Tibial artery (tissue), 4 donors: ENCODE measurements around the gene C11orf52.

Experiments used
- DNase-seq, 2 donors: peaks; one replicate each; pipeline ENCODE4 v3.0.0-alpha.2; 2019
- H3K27ac ChIP-seq, 2 donors: fragments of 200-600 bp; sonication (generic) in 1 of 2; 1 replicate in 1 of 2; 2 replicates in 1 of 2; pipeline ENCODE4 v1.5.1; 2018 to 2019; ENCODE audit warnings: mild to moderate bottlenecking in 1 of 2
- H3K27me3 ChIP-seq, 2 donors: fragments of 200-600 bp; sonication (generic) in 1 of 2; one replicate each; pipeline versions ENCODE4 v1.5.1 to v1.6.0; 2016 to 2019
- H3K36me3 ChIP-seq, 3 donors: fragments of 200-600 bp; sonication (generic) in 2 of 3; one replicate each; pipeline ENCODE4 v1.5.1; 2016 to 2019; ENCODE audit warnings: mild to moderate bottlenecking in 2 of 3
- H3K4me1 ChIP-seq, 4 donors: fragments of 200-600 bp; sonication (generic) in 2 of 4; 1 replicate in 3 of 4; 2 replicates in 1 of 4; pipeline ENCODE4 v1.5.1; 2016 to 2019
- H3K4me3 ChIP-seq, 2 donors: fragments of 200-600 bp; sonication (generic) in 1 of 2; 1 replicate in 1 of 2; 2 replicates in 1 of 2; pipeline ENCODE4 v1.5.1; 2018 to 2019; ENCODE audit warnings: mild to moderate bottlenecking in 2 of 2
- H3K9me3 ChIP-seq, 3 donors: fragments of 200-600 bp; sonication (generic) in 1 of 3; one replicate each; pipeline ENCODE4 v1.5.1; 2016 to 2019
- CTCF ChIP-seq, 2 experiments: fragments of 200-600 bp in 1 of 2; fragments of 450-650 bp in 1 of 2; IDR thresholded peaks; one replicate each; pipeline ENCODE4 v1.5.1; 2017 to 2019; ENCODE audit warnings: antibody characterized with exemption in 2 of 2, mild to moderate bottlenecking in 1 of 2, moderate library complexity in 1 of 2
- intact Hi-C: fragments of 100-400 bp; cut with DNase I; formaldehyde crosslinking; loops from one replicate; pipeline ENCODE4 v1.15.0; 2023; ENCODE audit warnings: low total_unique reads

The C11orf52 gene

GRCh38 chr11:111975076-111975806 is 56.5 kb downstream of the C11orf52 start:
- no peak for DNase-seq
- intact Hi-C loops = loop anchor here (10.0 kb wide), 1 partner anchor 100 kb away; the partner anchor contains the start of genes NKAPD1 and PIH1D2

GRCh38 chr11:111976119-111976766 is 57.5 kb downstream of the C11orf52 start:
- Histone ChIP-seq H3K4me1 (peaks cover 0 to 32% (median 22%) of the 10 kb centered on the region in 4 donors), H3K4me3 (peak overlapping the region; percentile 82 to 84), H3K27ac (peak overlapping the region; percentile 95 to 96), H3K27me3 (no peaks in the 10 kb centered on the region), H3K36me3 (peaks cover 7 to 8% (median 7%) of the 10 kb centered on the region in 3 donors), H3K9me3 (no peaks in the 10 kb centered on the region)
- DNase-seq = no peak
- TF ChIP-seq CTCF (IDR thresholded peaks at IDR 0.05) = no peak
- intact Hi-C loops = loop anchor here (2.0 to 10.0 kb wide), 2 partner anchors 45 to 99 kb away; partner anchors contain the start of genes NKAPD1 and PIH1D2

More at GRCh38 chr11:111975076-111975806, 56.5 kb downstream of the C11orf52 start:
- Histone ChIP-seq H3K4me1 (peaks cover 0 to 30% (median 21%) of the 10 kb centered on the region in 4 donors), H3K27me3 (no peaks in the 10 kb centered on the region), H3K27ac (peak overlapping the region; percentile 26 to 96), H3K9me3 (no peaks in the 10 kb centered on the region), H3K4me3 (no peak overlapping the region), H3K36me3 (peaks cover 0 to under 1% (median 0%) of the 10 kb centered on the region in 3 donors)
- no peak for TF ChIP-seq CTCF (IDR thresholded peaks at IDR 0.05)
